ENCODE results near the gene HSPG2. TPM values are rescaled to one million over a fixed set of nuclear protein-coding genes. Genes with fewer than 3 reads are reported as not detected.
A peak's percentile ranks its signal among the peaks of the same experiment; 100 is the strongest.

Gene HSPG2
- total and polyA plus RNA-seq, 2 of the 13 experiments (the other 11 are each of a cell fraction or from before 2014, with no cell fraction given), result 9.1 to 13.1 TPM

DNA sequence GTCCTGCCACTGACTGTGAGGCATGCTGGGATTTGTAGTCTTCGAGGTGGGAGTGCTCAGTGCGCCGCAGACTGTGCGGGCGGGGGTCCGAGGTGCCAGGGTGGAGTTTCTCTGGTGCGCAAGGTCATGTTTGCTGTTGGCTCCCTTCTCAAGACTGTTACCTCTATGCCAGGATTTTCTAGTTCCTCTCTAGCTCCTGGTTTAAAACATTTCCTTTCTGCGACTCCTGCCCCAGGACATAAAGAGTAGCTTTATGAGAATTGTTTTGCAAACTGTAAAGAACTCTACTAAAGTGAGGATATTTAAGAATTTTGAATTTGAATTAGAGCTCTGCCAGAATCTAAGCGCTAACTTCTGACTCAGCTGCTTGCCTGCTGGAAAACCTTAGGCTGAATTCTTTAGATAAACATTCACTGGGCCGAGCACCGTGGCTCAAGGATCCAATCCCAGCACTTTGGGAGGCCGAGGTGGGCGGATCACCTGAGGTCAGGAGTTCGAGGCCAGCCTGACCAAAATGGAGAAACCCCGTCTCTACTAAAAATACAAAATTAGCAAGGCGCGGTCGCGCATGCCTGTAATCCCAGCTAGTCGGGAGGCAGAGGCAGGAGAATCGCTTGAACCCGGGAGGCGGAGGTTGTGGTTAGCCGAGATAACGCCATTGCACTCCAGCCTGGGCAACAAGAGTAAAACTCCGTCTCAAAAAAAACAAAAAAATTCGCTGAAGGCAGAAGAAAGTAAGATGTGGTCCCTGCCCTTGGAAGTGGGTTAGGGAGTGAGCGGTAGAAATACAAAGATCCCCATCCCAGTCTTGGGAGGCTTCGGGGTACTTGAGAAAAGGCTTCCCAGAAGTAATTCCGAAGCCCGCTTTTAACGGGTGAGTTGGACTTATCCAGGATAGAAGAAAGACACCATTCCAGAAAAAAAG, 153.2 kb downstream of the HSPG2 start (continued):
- TF ChIP-seq, protein P1, sequence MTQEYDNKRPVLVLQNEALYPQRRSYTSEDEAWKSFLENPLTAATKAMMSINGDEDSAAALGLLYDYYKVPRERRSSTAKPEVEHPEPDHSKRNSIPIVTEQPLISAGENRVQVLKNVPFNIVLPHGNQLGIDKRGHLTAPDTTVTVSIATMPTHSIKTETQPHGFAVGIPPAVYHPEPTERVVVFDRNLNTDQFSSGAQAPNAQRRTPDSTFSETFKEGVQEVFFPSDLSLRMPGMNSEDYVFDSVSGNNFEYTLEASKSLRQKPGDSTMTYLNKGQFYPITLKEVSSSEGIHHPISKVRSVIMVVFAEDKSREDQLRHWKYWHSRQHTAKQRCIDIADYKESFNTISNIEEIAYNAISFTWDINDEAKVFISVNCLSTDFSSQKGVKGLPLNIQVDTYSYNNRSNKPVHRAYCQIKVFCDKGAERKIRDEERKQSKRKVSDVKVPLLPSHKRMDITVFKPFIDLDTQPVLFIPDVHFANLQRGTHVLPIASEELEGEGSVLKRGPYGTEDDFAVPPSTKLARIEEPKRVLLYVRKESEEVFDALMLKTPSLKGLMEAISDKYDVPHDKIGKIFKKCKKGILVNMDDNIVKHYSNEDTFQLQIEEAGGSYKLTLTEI (CRISPR knock-in tag; conservative IDR thresholded peaks at IDR 0.05), result no peak
- TF ChIP-seq MTF2 (CRISPR knock-in tag; IDR thresholded peaks at IDR 0.05; ENCODE audit: borderline replicate concordance) (0 out of 2 replicates have a peak, but pooled peaks have one; percentile 63), GATA4 (IDR thresholded peaks at IDR 0.05; ENCODE audit: borderline replicate concordance, low read depth) (no peak), THYN1 (CRISPR knock-in tag; IDR thresholded peaks at IDR 0.05; ENCODE audit: borderline replicate concordance, low read depth) (no peak), SRSF4 (IDR thresholded peaks at IDR 0.05; ENCODE audit: low read depth, low read length, poor library complexity, severe bottlenecking) (no peak), ZFP1 (CRISPR knock-in tag; IDR thresholded peaks at IDR 0.05) (no peak), ZMYM4 (CRISPR knock-in tag; IDR thresholded peaks at IDR 0.05) (no peak), ZNF816 (CRISPR knock-in tag; IDR thresholded peaks at IDR 0.05; ENCODE audit: borderline replicate concordance) (no peak; the same call in 1 of the 2 replicates), SIN3A (IDR thresholded peaks at IDR 0.05; ENCODE audit: borderline replicate concordance, low read depth, low read length) (no peak), NR1H2 (CRISPR knock-in tag; IDR thresholded peaks at IDR 0.05; ENCODE audit: borderline replicate concordance, low read depth) (no peak), ZNF207 (IDR thresholded peaks at IDR 0.05; ENCODE audit: borderline replicate concordance) (no peak), PHF20 (CRISPR knock-in tag; IDR thresholded peaks at IDR 0.05) (no peak), ZNF350 (CRISPR knock-in tag; IDR thresholded peaks at IDR 0.05; ENCODE audit: borderline replicate concordance, low read depth) (no peak), IKZF4 (CRISPR knock-in tag; IDR thresholded peaks at IDR 0.05; ENCODE audit: borderline replicate concordance, low read depth, not compliant biosample characterization) (no peak), NFYC (CRISPR knock-in tag; IDR thresholded peaks at IDR 0.05) (no peak), ZSCAN20 (CRISPR knock-in tag; IDR thresholded peaks at IDR 0.05; ENCODE audit: borderline replicate concordance) (no peak), TEAD2 (CRISPR knock-in tag; IDR thresholded peaks at IDR 0.05) (no peak), ZNF781 (CRISPR knock-in tag; IDR thresholded peaks at IDR 0.05; ENCODE audit: borderline replicate concordance, not compliant biosample characterization) (no peak), JUN (CRISPR knock-in tag; IDR thresholded peaks at IDR 0.05) (no peak), PITX1 (CRISPR knock-in tag; IDR thresholded peaks at IDR 0.05) (0 out of 2 replicates have a peak, but pooled peaks have one; percentile 21), MTA1 (CRISPR knock-in tag; IDR thresholded peaks at IDR 0.05; ENCODE audit: borderline replicate concordance) (no peak), KDM5A (IDR thresholded peaks at IDR 0.05; ENCODE audit: borderline replicate concordance, low read length) (no peak)
- TF ChIP-seq, protein P2, sequence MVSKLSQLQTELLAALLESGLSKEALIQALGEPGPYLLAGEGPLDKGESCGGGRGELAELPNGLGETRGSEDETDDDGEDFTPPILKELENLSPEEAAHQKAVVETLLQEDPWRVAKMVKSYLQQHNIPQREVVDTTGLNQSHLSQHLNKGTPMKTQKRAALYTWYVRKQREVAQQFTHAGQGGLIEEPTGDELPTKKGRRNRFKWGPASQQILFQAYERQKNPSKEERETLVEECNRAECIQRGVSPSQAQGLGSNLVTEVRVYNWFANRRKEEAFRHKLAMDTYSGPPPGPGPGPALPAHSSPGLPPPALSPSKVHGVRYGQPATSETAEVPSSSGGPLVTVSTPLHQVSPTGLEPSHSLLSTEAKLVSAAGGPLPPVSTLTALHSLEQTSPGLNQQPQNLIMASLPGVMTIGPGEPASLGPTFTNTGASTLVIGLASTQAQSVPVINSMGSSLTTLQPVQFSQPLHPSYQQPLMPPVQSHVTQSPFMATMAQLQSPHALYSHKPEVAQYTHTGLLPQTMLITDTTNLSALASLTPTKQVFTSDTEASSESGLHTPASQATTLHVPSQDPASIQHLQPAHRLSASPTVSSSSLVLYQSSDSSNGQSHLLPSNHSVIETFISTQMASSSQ (IDR thresholded peaks at IDR 0.05; ENCODE audit: low read depth), result no peak
- TF ChIP-seq, protein P2 (CRISPR knock-in tag; IDR thresholded peaks at IDR 0.05; ENCODE audit: borderline replicate concordance), result no peak
